Adrenal gland (tissue), 5 donors: ENCODE measurements around the gene IGSF9.

ENCODE experiments used
- POLR2A ChIP-seq, 2 donors: fragments of 450-650 bp; IDR thresholded peaks; one replicate each; pipeline ENCODE4 v1.6.1; 2017; ENCODE audit warnings: antibody characterized with exemption in 2 of 2, mild to moderate bottlenecking in 2 of 2, moderate library complexity in 1 of 2
- TF ChIP-seq, protein P1 (sequence below), 6 experiments: fragments of 450-650 bp in 4 of 6; fragments of 200-600 bp in 2 of 6; sonication (generic) in 1 of 6; IDR thresholded peaks; 1 replicate in 5 of 6; 2 replicates in 1 of 6; pipeline versions ENCODE4 v1.5.1 to v1.8.0; 2016 to 2021; ENCODE audit warnings: antibody characterized with exemption in 6 of 6, mild to moderate bottlenecking in 2 of 6, moderate library complexity in 1 of 6
- donor health status: DM: no; HTN: no; CAD: no.

DNA sequence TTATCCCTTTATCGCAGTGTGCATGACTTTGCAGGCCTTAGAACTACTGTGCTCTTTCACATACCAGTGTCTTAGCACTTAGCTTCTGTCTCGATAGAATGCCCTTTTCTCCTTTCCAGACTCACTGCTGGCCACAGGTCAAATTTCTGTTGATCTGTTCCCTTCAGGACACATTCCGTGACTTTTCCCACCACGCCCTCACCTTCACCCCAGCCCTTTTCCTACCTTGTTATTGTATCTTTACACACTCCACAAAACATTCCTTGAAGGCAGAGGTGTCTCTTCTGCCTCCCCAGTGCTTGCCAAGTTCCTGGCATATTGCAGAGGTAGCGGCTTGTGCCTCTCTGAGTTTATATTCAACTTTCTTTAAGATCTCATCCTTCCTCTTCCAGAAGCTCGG lies 3.7 kb upstream of the IGSF9 start:
- TF ChIP-seq, protein P1, sequence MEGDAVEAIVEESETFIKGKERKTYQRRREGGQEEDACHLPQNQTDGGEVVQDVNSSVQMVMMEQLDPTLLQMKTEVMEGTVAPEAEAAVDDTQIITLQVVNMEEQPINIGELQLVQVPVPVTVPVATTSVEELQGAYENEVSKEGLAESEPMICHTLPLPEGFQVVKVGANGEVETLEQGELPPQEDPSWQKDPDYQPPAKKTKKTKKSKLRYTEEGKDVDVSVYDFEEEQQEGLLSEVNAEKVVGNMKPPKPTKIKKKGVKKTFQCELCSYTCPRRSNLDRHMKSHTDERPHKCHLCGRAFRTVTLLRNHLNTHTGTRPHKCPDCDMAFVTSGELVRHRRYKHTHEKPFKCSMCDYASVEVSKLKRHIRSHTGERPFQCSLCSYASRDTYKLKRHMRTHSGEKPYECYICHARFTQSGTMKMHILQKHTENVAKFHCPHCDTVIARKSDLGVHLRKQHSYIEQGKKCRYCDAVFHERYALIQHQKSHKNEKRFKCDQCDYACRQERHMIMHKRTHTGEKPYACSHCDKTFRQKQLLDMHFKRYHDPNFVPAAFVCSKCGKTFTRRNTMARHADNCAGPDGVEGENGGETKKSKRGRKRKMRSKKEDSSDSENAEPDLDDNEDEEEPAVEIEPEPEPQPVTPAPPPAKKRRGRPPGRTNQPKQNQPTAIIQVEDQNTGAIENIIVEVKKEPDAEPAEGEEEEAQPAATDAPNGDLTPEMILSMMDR (IDR thresholded peaks at IDR 0.05): no peak
- no peak for TF ChIP-seq POLR2A (IDR thresholded peaks at IDR 0.05)
